ENCODE data around the gene CALY.

CALY gene

DNA sequence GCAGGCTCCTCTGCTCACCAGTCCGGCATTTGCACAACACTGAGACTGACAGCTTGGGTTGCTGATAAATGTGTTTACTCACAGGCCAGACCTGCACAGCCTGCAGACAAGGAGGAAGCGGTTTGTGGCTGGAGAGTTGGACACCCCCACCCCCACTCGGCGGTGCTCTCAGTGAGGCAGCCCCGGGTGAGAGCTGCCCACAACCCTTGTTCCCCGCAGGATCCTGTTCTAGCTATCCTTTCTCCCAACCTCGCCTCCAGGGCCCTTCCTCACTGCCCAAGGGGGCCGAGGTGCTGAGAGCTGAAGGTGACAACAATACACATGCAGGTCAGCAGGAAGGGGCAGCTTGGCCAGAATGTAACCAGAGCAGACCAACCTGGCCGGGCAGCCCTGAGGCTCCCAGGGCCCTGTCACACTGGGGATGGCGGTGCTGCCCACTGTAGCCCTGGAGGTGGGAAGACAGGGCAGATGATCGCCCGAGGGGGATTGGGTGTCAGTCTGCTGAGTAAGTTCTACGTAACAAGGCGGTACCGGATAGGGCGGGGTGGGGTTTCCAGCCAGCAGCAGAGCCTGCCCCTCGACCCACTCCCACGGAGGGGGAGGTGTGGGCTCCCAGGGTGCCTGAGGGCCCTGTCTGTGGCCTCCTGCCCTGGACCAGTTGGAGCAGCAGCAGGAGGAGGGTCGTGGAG, 58.0 kb downstream of the CALY start:
- peaks cover 17% of the 10 kb centered on the region for H3K36me3 ChIP-seq (ENCODE audit: control insufficient read depth, insufficient read depth, low read length)
- peaks cover 5% of the 10 kb centered on the region for H3K4me1 ChIP-seq (ENCODE audit: control insufficient read depth, insufficient read depth, low read length)
- no CpG with 5 or more reads among the region's 19 CpGs for WGBS (ENCODE audit: insufficient coverage, insufficient read length)
- H3K27me3 ChIP-seq (ENCODE audit: control insufficient read depth, insufficient read depth, low read length), result no peaks in the 10 kb centered on the region
- DNase-seq (ENCODE audit: low read depth, low spot score), result no peak
- no peaks in the 10 kb centered on the region for H3K9me3 ChIP-seq (ENCODE audit: control insufficient read depth, insufficient read depth, low read length)
- no peak overlapping the region for H3K27ac ChIP-seq (ENCODE audit: low read length)
- H3K4me3 ChIP-seq (ENCODE audit: low read length), result no peak overlapping the region

DNA sequence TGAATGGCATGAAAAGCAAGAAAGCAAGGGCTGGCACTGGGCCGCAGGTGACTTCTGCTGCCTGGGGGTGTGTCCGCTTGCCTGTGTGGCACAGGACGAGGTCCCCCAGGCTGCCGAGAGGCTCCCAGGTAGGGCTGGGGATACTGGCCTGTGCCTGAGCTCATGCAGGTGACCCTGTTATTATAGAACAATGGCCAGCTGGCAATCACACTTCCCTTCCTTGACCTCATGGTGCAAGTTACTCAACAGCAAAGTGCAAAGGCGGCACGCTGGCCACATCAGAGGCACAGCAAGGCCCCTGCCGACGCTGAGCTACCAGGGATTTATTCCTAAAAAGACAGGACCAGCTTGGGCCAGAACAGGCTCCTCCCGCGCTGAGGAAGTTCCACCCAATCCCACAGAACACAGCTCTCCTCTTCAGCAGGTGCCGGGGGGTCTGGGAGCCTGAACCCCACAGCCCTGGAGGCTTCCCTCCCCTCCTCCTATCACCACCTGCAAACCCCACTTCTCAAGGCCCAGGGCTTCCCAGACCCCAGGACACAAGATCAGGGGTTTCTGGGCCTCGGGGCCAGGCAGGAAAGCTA, 58.6 kb downstream of the CALY start:
- Histone ChIP-seq H3K27ac (ENCODE audit: low read length) (no peak overlapping the region), H3K4me3 (ENCODE audit: low read length) (no peak overlapping the region), H3K36me3 (ENCODE audit: control insufficient read depth, insufficient read depth, low read length) (peaks cover 12% of the 10 kb centered on the region), H3K9me3 (ENCODE audit: control insufficient read depth, insufficient read depth, low read length) (no peaks in the 10 kb centered on the region), H3K4me1 (ENCODE audit: control insufficient read depth, insufficient read depth, low read length) (peaks cover 5% of the 10 kb centered on the region), H3K27me3 (ENCODE audit: control insufficient read depth, insufficient read depth, low read length) (no peaks in the 10 kb centered on the region)
- no peak for DNase-seq (ENCODE audit: low read depth, low spot score)
- WGBS (ENCODE audit: insufficient coverage, insufficient read length), result no CpG with 5 or more reads among the region's 12 CpGs

DNA sequence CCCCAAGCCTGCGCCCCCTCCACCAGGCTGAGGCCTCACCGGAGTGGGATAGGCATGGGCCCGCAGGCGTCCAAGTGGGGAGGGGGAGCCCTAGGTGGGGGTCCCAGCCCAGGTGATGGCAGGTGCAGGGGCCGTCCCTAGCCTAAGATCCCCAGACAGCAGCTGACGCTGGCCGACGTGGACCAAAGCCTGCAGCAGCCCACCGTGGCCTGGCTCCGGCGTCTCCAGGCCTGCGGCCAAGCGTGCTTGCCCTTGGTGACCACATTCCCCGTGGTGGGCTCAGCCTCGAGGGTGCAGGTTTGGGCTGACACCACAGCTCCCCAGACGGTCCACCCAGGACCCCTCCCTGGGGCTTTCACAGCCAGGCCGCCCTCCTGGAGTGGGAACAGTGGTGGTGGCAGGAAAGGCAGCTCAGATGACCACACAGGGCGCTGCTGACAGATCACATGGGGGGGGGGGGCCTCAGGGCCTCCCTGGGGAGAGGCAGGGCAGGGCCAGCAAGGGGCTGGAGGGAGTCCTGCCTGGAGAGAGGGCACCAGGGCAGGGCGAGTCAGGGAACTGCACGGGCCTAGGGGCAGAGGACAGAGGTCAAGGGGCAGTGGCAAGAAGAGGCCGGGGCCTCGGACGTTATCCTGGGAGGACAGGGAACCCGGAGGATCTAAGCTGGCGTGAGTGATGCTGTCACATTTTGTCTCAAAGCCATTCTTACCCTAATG, 59.3 kb downstream of the CALY start:
- no peak overlapping the region for H3K4me3 ChIP-seq (ENCODE audit: low read length)
- no peaks in the 10 kb centered on the region for H3K27me3 ChIP-seq (ENCODE audit: control insufficient read depth, insufficient read depth, low read length)
- H3K27ac ChIP-seq (ENCODE audit: low read length), result no peak overlapping the region
- peaks cover 7% of the 10 kb centered on the region; the same call in 1 of the 2 replicates for H3K36me3 ChIP-seq (ENCODE audit: control insufficient read depth, insufficient read depth, low read length)
- DNase-seq (ENCODE audit: low read depth, low spot score), result no peak
- H3K4me1 ChIP-seq (ENCODE audit: control insufficient read depth, insufficient read depth, low read length), result peaks cover 5% of the 10 kb centered on the region
- no CpG with 5 or more reads among the region's 25 CpGs for WGBS (ENCODE audit: insufficient coverage, insufficient read length)
- no peaks in the 10 kb centered on the region for H3K9me3 ChIP-seq (ENCODE audit: control insufficient read depth, insufficient read depth, low read length)

DNA sequence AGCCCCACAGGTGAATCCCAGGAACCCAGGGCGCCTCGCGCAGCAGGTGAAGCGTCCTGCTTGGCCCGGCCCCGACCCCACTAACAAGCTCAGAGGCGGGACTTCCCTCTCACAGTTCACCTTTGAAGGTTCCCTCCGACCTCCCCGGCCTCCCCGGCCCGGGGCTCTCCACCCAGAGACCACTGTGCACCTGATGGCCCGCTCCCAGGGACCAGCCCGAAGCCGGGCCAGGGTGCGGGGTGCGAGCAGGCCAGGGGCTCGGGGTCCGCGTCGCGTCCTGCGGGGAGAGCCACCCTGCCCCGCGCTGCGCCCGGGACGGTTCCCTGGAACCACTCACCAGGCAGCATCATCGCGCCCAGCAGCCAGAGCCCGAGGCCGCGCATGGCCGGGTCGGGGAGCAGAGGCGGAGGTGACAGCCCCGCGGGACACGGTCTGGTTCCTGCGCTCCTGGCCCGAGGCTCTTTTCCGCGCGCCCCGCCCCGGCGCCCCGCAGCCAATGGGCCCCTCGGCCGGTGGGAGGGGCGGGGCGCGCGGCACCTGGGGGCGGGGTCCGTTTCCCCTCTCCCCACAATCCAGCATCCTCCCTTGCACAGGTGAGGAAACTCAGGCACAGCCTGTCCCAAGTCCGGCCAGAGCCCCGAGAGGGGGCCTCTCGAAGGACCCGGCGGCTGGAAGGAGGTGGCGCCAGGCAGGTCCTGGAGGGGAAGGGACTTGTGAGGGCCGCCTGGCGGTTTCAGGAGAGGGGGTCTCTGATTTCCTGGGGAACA, 60.1 kb downstream of the CALY start, which contains the start of gene ADAM8:
ADAM8 (minus strand) TSS at position 434 of the 767 bp plus-strand sequence; CDS start at position 383, 51 bp downstream.
- WGBS (ENCODE audit: insufficient coverage, insufficient read length), result no CpG with 5 or more reads among the region's 63 CpGs
- no peaks in the 10 kb centered on the region for H3K9me3 ChIP-seq (ENCODE audit: control insufficient read depth, insufficient read depth, low read length)
- H3K27me3 ChIP-seq (ENCODE audit: control insufficient read depth, insufficient read depth, low read length), result no peaks in the 10 kb centered on the region
- H3K4me1 ChIP-seq (ENCODE audit: control insufficient read depth, insufficient read depth, low read length), result peaks cover 7% of the 10 kb centered on the region
- no peak for DNase-seq (ENCODE audit: low read depth, low spot score)
- H3K36me3 ChIP-seq (ENCODE audit: control insufficient read depth, insufficient read depth, low read length), result peaks cover 5% of the 10 kb centered on the region; the same call in 1 of the 2 replicates
- H3K4me3 ChIP-seq (ENCODE audit: low read length), result peak within 1 kb of the TSS; percentile 28; the same call in 1 of the 2 replicates
- H3K27ac ChIP-seq (ENCODE audit: low read length), result no peak within 1 kb of the TSS

DNA sequence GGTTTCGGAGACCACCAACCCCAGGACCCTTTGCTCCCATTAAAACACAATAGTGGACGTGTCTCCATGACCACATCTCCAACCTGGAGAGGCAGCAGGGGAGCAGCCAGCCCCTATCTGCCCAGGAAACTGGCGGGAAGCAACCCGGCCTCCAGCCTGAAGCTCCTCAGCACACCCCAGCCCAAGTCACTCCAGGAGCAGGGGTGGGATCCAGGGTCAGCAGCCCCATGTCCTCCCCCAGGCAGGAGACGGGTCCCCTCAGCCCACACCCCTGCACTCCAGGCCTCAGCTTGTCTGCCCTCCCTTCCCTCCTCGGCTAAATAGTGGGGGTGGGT, 60.6 kb downstream of the CALY start:
- Histone ChIP-seq H3K4me3 (ENCODE audit: low read length) (no peak overlapping the region), H3K36me3 (ENCODE audit: control insufficient read depth, insufficient read depth, low read length) (peaks cover under 1% of the 10 kb centered on the region; the same call in 1 of the 2 replicates), H3K27me3 (ENCODE audit: control insufficient read depth, insufficient read depth, low read length) (no peaks in the 10 kb centered on the region), H3K27ac (ENCODE audit: low read length) (no peak overlapping the region), H3K9me3 (ENCODE audit: control insufficient read depth, insufficient read depth, low read length) (no peaks in the 10 kb centered on the region), H3K4me1 (ENCODE audit: control insufficient read depth, insufficient read depth, low read length) (peaks cover 7% of the 10 kb centered on the region)
- WGBS (ENCODE audit: insufficient coverage, insufficient read length), result no CpG with 5 or more reads among the region's 6 CpGs
- DNase-seq (ENCODE audit: low read depth, low spot score), result no peak

DNA sequence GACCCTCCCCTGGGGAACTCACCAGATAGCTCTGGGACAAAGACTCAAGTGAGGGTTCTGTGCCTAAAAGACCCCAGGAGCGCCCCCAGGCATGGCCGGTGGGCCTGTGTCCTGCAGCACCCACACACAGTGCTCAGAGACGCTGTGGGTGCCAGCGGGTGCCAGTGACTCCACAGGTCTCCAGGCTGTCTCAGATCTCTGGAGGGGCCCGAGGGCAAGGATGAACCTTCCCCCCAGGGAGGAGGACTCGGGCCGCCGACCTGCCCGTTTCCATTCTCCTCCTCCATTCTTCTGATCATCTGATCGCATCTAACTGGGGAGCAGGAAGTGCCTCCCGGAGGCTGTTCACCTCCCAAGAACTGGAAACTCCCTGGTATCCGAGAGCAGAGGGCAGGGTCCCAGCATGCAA, 61.0 kb downstream of the CALY start:
- H3K27ac ChIP-seq (ENCODE audit: low read length), result no peak overlapping the region
- no peak for DNase-seq (ENCODE audit: low read depth, low spot score)
- H3K4me3 ChIP-seq (ENCODE audit: low read length), result no peak overlapping the region
- H3K4me1 ChIP-seq (ENCODE audit: control insufficient read depth, insufficient read depth, low read length), result peaks cover 7% of the 10 kb centered on the region
- H3K36me3 ChIP-seq (ENCODE audit: control insufficient read depth, insufficient read depth, low read length), result no peaks in the 10 kb centered on the region
- H3K9me3 ChIP-seq (ENCODE audit: control insufficient read depth, insufficient read depth, low read length), result no peaks in the 10 kb centered on the region
- no CpG with 5 or more reads among the region's 12 CpGs for WGBS (ENCODE audit: insufficient coverage, insufficient read length)
- no peaks in the 10 kb centered on the region for H3K27me3 ChIP-seq (ENCODE audit: control insufficient read depth, insufficient read depth, low read length)

DNA sequence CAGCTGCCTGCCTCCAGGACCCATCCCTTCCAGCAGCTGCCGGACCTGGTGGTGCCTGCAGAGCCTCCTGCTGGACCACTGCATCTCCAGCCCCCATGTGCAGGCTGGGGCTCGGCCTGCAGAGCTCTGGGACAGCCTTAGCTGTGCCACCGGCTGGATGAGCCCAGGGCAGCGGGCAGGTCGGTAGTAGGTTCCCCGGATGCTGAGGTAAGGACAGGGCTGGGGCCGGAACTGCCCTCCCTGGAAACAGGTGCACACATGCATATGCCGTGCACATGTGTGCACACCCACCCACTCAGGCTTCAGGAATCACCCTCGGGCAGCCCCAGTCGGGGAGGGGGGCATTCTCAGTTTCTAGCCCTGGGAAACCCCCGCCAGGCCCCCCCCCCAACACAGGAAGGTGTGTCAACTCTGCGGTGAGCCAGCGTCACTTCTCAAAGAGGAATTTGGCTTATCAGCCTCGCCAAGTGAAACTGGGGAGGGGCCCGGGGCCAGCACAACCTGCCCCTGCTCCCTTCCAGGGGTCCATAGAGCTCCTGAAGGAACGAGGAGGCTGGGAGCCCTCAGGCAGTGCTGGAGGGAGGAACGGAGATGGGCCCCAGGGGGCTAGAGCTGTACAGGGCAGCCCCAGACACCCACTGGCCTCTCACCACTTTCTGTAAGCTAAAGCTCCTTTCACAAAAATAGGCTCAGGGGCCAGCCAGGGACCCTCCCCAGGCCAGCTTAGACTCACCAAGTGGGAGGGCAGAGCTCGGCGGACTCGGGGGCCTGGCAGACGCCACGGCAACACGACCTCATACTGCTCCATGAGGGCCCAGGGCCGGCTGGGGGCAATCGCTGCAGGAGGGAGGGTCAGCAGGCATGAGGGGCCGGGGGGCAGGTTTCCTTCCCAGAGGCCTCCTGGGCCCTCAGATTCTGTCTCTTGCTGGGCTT, 61.7 kb downstream of the CALY start:
- WGBS (ENCODE audit: insufficient coverage, insufficient read length), result no CpG with 5 or more reads among the region's 26 CpGs
- Histone ChIP-seq H3K36me3 (ENCODE audit: control insufficient read depth, insufficient read depth, low read length) (no peaks in the 10 kb centered on the region), H3K9me3 (ENCODE audit: control insufficient read depth, insufficient read depth, low read length) (no peaks in the 10 kb centered on the region), H3K27me3 (ENCODE audit: control insufficient read depth, insufficient read depth, low read length) (no peaks in the 10 kb centered on the region), H3K4me3 (ENCODE audit: low read length) (no peak overlapping the region), H3K27ac (ENCODE audit: low read length) (no peak overlapping the region), H3K4me1 (ENCODE audit: control insufficient read depth, insufficient read depth, low read length) (peaks cover 7% of the 10 kb centered on the region)
- no peak for DNase-seq (ENCODE audit: low read depth, low spot score)
